A549 (cell line): ENCODE data around the gene MRPL4. TPM values are rescaled to one million over a fixed set of nuclear protein-coding genes. Genes with fewer than 3 reads are reported as not detected.
"Not testable (repeated sequence)": the region's sequence is repeated elsewhere in the genome, so short reads cannot be mapped to it uniquely, and the experiment has no call there.

Experiments used
- ATAC-seq, 2 experiments: fragments of 200-7000 bp in 1 of 2; fragments of >200 bp in 1 of 2; cut with Nextera tagmentation in 1 of 2; cut with Tn5 transposase in 1 of 2; 3 replicates each; pipeline versions ENCODE4 v1.8.0 to v1.9.1; 2018 to 2020; ENCODE audit warnings: mild to moderate bottlenecking in 1 of 2, moderate library complexity in 1 of 2
- CTCF ChIA-PET: fragments of 300-600 bp; sonication (Branson Sonifier 250); formaldehyde crosslinking; extraction: SDS; loops from one replicate; lab custom pipeline; 2021; ENCODE audit warnings: antibody characterized with exemption, inconsistent platforms; lab: Yijun Ruan, JAX
- POLR2A ChIA-PET: fragments of 350-600 bp; formaldehyde crosslinking; extraction: SDS; loops from one replicate; lab custom pipeline; 2021; ENCODE audit warnings: antibody characterized with exemption, inconsistent platforms; lab: Yijun Ruan, JAX
- DNase-seq, 2 experiments: peaks; one replicate each; pipeline versions ENCODE4 v3.0.0 to v3.0.0-alpha.2; 2011 to 2016; ENCODE audit warnings: low read depth in 1 of 2, low spot score in 1 of 2
- FAIRE-seq: peaks from 2 replicates; lab custom pipeline; 2011; peaks lifted over from hg19 to GRCh38; lab: Jason Lieb, UNC
- H3K27ac ChIP-seq, 2 experiments: fragments of >200 bp; sonication (Bioruptor Twin); formaldehyde crosslinking; 3 replicates each; pipeline ENCODE4 v1.5.1; 2016 to 2017
- H3K4me1 ChIP-seq: fragments of >200 bp; sonication (Bioruptor Twin); formaldehyde crosslinking; 3 replicates; pipeline ENCODE4 v1.6.1; 2016
- H3K4me2 ChIP-seq: fragments of >200 bp; sonication (Bioruptor Twin); formaldehyde crosslinking; 3 replicates; pipeline ENCODE4 v1.6.1; 2016
- H3K4me3 ChIP-seq: fragments of >200 bp; sonication (Bioruptor Twin); formaldehyde crosslinking; 3 replicates; pipeline ENCODE4 v1.5.1; 2016
- H3K9me3 ChIP-seq: fragments of >200 bp; sonication (Bioruptor Twin); formaldehyde crosslinking; 3 replicates; pipeline ENCODE4 v1.6.1; 2016
- BHLHE40 ChIP-seq: IDR thresholded peaks from 2 replicates; pipeline ENCODE4 v1.6.1; 2012; ENCODE audit warnings: low read depth, low read length, inconsistent platforms
- CEBPB ChIP-seq, 2 experiments: fragments of >200 bp in 1 of 2; sonication (Bioruptor Twin) in 1 of 2; formaldehyde crosslinking in 1 of 2; IDR thresholded peaks; 2 replicates each; pipeline ENCODE4 v1.6.1; 2012 to 2016
- CHD2 ChIP-seq: fragments of 150-350 bp; IDR thresholded peaks from 2 replicates; pipeline ENCODE4 v1.6.1; 2014; ENCODE audit warnings: low read length; ENCODE audit not compliant: partially characterized antibody
- ESRRA ChIP-seq: fragments of 150-350 bp; IDR thresholded peaks from 2 replicates; pipeline ENCODE4 v1.6.1; 2014; ENCODE audit warnings: mild to moderate bottlenecking, low read length, borderline replicate concordance
- FOSL2 ChIP-seq, 2 experiments: fragments of 450-650 bp in 1 of 2; fragments of >200 bp in 1 of 2; sonication (Bioruptor Twin) in 1 of 2; formaldehyde crosslinking; IDR thresholded peaks; 2 replicates each; pipeline versions ENCODE4 v1.5.0 to v1.6.1; 2016 to 2020; ENCODE audit warnings: mild to moderate bottlenecking in 1 of 2, moderate library complexity in 1 of 2
- HEYL ChIP-seq: fragments of 250-450 bp; sonication (Bioruptor Pico); IDR thresholded peaks from 2 replicates; pipeline ENCODE4 v1.8.0; 2021; ENCODE audit warnings: mild to moderate bottlenecking, moderate library complexity
- HOXB13 ChIP-seq: fragments of 250-450 bp; sonication (Bioruptor Pico); IDR thresholded peaks from 2 replicates; pipeline ENCODE4 v1.5.0; 2020; ENCODE audit warnings: low read depth, mild to moderate bottlenecking, moderate library complexity
- KDM5A ChIP-seq: fragments of 200-600 bp; sonication (generic); IDR thresholded peaks from 2 replicates; pipeline ENCODE4 v1.6.1; 2016; ENCODE audit warnings: antibody characterized with exemption, mild to moderate bottlenecking
- MAFK ChIP-seq: fragments of 450-650 bp; IDR thresholded peaks from 2 replicates; pipeline ENCODE4 v1.6.1; 2014; ENCODE audit not compliant: partially characterized antibody
- NPAS2 ChIP-seq: fragments of 250-450 bp; sonication (Bioruptor Pico); IDR thresholded peaks from 2 replicates; pipeline ENCODE4 v1.8.0; 2022; ENCODE audit warnings: mild to moderate bottlenecking, moderate library complexity, borderline replicate concordance
- POLR2A ChIP-seq: IDR thresholded peaks from 2 replicates; pipeline ENCODE4 v1.6.1; 2012; ENCODE audit warnings: mild to moderate bottlenecking, low read length
- RARB ChIP-seq: fragments of 250-450 bp; sonication (Bioruptor Pico); IDR thresholded peaks from 2 replicates; pipeline ENCODE4 v1.8.0; 2021; ENCODE audit warnings: mild to moderate bottlenecking, moderate library complexity
- SMC3 ChIP-seq: fragments of >200 bp; sonication (Bioruptor Twin); formaldehyde crosslinking; IDR thresholded peaks from 3 replicates; pipeline ENCODE4 v1.6.1; 2018; ENCODE audit warnings: inconsistent platforms
- TFCP2L1 ChIP-seq: fragments of 250-450 bp; sonication (Bioruptor Pico); IDR thresholded peaks from 2 replicates; pipeline ENCODE4 v1.5.0; 2021; ENCODE audit warnings: mild to moderate bottlenecking
- ZC3H11A ChIP-seq: fragments of 450-650 bp; IDR thresholded peaks from 2 replicates; pipeline ENCODE4 v1.6.1; 2014; ENCODE audit warnings: antibody characterized with exemption, mild to moderate bottlenecking
- WGBS: methylation state at CpG from one replicate; pipeline ENCODE4 v1.1.6; 2017; ENCODE audit errors: missing lambda C conversion rate; 5-methylcytosine and 5-hydroxymethylcytosine counted together
- polyA plus RNA-seq, 4 experiments: library from polyadenylated mRNA; depleted of rRNA in 3 of 4; stranded (reverse); fragments of >200 nt; fragmentation: RNase III in 1 of 4; extraction: RNeasy Plus Mini Kit Qiagen cat#74134 plus additional on column Dnase treatment in 1 of 4; gene quantifications; 2 replicates in 3 of 4; 3 replicates in 1 of 4; pipeline ENCODE4 v1.2.3, GENCODE V29; 2011 to 2017
- TF ChIP-seq, protein P1 (sequence below): fragments of 150-350 bp; IDR thresholded peaks from 2 replicates; pipeline ENCODE4 v1.6.1; 2014; ENCODE audit warnings: low read depth, mild to moderate bottlenecking, low read length
- TF ChIP-seq, protein P2 (sequence below): IDR thresholded peaks from 2 replicates; pipeline ENCODE4 v1.6.1; 2012
- TF ChIP-seq, protein P3 (sequence below): fragments of 450-650 bp; IDR thresholded peaks from 2 replicates; pipeline ENCODE4 v1.6.1; 2014; ENCODE audit warnings: antibody characterized with exemption

MRPL4 gene
- polyA plus RNA-seq, 2 of the 4 experiments (the other 2 are of a cell fraction) = 26.4 to 52.2 TPM

DNA sequence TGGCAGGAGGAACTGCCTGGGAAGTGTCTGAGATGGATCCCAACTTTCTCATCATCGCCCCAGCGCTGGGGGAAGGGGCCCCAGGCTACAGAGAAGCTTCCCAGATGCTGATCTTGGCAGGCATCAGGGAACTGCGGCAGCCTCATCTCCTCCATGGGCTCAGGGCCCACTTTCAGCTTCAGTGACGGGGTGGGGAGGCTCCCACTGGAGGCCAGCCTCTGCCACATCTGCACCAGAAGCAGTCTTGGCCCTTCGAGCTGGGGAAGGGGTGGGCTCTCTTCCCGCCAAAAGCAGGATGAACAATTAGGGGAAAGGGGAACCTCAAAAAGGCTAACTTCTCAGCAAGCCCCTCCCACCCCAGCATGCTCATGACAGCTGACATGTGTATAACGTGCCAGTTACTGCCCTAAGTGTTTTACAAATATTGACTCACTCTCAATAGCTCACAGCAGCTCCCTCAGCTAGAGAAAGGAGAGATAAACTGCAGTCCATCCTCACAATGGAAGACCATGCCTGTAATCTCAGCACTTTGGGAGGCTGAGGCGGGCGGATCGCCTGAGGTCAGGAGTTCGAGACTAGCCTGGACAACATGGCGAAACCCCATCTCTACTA lies 13.7 kb upstream of the MRPL4 start:
- Histone ChIP-seq H3K4me2 (peak overlapping the region; percentile 27; the same call in 2 of the 3 replicates), H3K4me1 (peaks cover 11% of the 10 kb centered on the region; the same call in 1 of the 3 replicates), H3K27ac (0 out of 6 replicates have a peak overlapping the region, but pooled peaks of 1 of the 2 experiments have one; percentile 17), H3K4me3 (no peak overlapping the region), H3K9me3 (no peaks in the 10 kb centered on the region)
- no peak for FAIRE-seq
- TF ChIP-seq, protein P1, sequence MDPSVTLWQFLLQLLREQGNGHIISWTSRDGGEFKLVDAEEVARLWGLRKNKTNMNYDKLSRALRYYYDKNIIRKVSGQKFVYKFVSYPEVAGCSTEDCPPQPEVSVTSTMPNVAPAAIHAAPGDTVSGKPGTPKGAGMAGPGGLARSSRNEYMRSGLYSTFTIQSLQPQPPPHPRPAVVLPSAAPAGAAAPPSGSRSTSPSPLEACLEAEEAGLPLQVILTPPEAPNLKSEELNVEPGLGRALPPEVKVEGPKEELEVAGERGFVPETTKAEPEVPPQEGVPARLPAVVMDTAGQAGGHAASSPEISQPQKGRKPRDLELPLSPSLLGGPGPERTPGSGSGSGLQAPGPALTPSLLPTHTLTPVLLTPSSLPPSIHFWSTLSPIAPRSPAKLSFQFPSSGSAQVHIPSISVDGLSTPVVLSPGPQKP = no peak
- TF ChIP-seq CEBPB (IDR thresholded peaks at IDR 0.05) (no peak), BHLHE40 (peak; percentile 44; the same call in 1 of the 2 replicates), ZC3H11A (no peak), KDM5A (no peak), POLR2A (no peak), HEYL (CRISPR knock-in tag) (no peak), FOSL2 (IDR thresholded peaks at IDR 0.05) (no peak), FOSL2 (CRISPR knock-in tag; IDR thresholded peaks at IDR 0.05) (peak; percentile 33; the same call in 1 of the 2 replicates), CHD2 (no peak), RARB (CRISPR knock-in tag) (no peak), NPAS2 (CRISPR knock-in tag) (no peak), TFCP2L1 (CRISPR knock-in tag) (no peak), SMC3 (no peak)
- TF ChIP-seq, protein P2, sequence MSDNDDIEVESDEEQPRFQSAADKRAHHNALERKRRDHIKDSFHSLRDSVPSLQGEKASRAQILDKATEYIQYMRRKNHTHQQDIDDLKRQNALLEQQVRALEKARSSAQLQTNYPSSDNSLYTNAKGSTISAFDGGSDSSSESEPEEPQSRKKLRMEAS = peak; percentile 32
- TF ChIP-seq, protein P3, sequence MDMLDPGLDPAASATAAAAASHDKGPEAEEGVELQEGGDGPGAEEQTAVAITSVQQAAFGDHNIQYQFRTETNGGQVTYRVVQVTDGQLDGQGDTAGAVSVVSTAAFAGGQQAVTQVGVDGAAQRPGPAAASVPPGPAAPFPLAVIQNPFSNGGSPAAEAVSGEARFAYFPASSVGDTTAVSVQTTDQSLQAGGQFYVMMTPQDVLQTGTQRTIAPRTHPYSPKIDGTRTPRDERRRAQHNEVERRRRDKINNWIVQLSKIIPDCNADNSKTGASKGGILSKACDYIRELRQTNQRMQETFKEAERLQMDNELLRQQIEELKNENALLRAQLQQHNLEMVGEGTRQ = no peak
- ChIA-PET CTCF (interaction anchor here (0.6 to 1.4 kb wide), 4 partner anchors 19 to 269 kb away, joined by 3 to 4 read pairs (median 4); partner anchors contain the start of gene CDC37), POLR2A (no interaction called here)
- peak; percentile 26 to 61 for DNase-seq
- ATAC-seq = peak; percentile 92 to 96
- WGBS = 43% methylated on average over 8 of the region's 12 CpGs

DNA sequence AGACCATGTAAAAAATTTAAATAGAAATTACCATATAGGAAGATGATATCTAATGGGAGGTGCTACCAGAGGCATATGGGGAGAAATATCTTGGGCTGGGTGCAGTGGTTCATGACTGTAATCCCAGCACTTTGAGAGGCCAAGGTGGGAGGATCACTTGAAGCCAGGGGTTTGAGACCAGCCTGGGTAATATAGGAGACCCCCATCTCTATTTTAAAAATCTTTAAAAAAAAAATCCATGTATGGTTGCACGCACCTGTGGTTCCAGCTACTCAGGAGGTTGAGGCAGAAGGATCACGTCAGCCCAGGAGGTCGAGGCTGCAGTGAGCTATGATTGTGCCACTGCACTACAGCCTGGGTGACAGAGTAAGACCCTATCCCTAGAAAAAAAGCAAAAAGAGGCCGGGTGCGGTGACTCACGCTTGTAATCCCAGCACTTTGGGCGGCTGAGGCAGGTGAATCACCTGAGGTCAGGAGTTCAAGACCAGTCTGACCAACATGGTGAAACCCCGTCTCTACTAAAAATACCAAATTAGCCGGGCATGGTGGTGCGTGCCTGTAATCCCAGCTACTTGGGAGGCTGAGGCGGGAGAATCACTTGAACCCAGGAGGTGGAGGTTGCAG lies 10.1 kb upstream of the MRPL4 start:
- not testable (repeated sequence) for H3K27ac ChIP-seq; ATAC-seq; TF ChIP-seq FOSL2 (IDR thresholded peaks at IDR 0.05)
- TF ChIP-seq FOSL2 (CRISPR knock-in tag; IDR thresholded peaks at IDR 0.05) = peak; percentile 17; the same call in 1 of the 2 replicates
- TF ChIP-seq, all 56 proteins: peak for 1; not testable (repeated sequence) for 55
- CTCF ChIA-PET, H3K9me3 ChIP-seq, POLR2A ChIA-PET, FAIRE-seq, DNase-seq, H3K4me3 ChIP-seq, H3K4me2 ChIP-seq: not testable (repeated sequence)
- 73% methylated on average over 11 of the region's 11 CpGs for WGBS
- H3K4me1 ChIP-seq = peaks cover 11% of the 10 kb centered on the region; the same call in 1 of the 3 replicates

DNA sequence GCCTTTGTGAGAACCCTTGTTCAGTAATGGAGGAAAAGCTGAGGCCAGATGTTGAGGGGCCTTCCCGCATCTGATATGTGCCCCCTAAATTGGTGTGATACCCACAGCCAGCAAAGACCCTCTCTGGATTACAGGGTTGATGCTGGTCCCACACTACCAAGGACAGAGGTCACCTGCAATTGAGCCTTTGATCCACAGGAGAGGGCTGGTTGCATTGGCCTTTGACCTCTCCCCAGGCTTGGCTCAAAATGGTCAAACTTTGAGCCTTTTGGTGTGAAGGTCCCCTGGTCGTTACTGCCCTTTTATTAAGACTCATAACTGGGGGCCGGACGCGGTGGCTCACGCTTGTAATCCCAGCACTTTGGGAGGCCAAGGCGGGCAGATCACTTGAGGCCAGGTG lies 8.4 kb upstream of the MRPL4 start:
- ChIA-PET POLR2A (no interaction called here), CTCF (interaction anchor here (1.6 to 2.1 kb wide), 2 partner anchors 15 kb away, joined by 4 to 5 read pairs; no protein-coding TSS in a partner anchor)
- no peak overlapping the region for H3K4me2 ChIP-seq
- WGBS = 100% methylated on average over 1 of the region's 7 CpGs
- FAIRE-seq (no peak), DNase-seq (no peak), ATAC-seq (no peak)
- no peak for TF ChIP-seq MAFK
- TF ChIP-seq SMC3 = no peak
- TF ChIP-seq RARB (CRISPR knock-in tag) = no peak
- TF ChIP-seq ESRRA = no peak
- no peak for TF ChIP-seq HOXB13 (CRISPR knock-in tag)
- H3K4me3 ChIP-seq = no peak overlapping the region
- peaks cover 3% of the 10 kb centered on the region; the same call in 1 of the 3 replicates for H3K4me1 ChIP-seq
- H3K27ac ChIP-seq = no peak overlapping the region
- no peaks in the 10 kb centered on the region for H3K9me3 ChIP-seq
